Natural killer cell (primary cell): Measurements from ENCODE around the gene MAPKAPK3. TPM values are rescaled to one million over a fixed set of nuclear protein-coding genes. Genes with fewer than 3 reads are reported as not detected.

Experiments used
- ATAC-seq, 3 donors: fragments of 150-1000 bp in 2 of 3; fragments of 200-7000 bp in 1 of 3; cut with Tn5 transposase; 1 replicate in 1 of 3; 2 replicates in 2 of 3; pipeline ENCODE4 v1.10.0; 2021; ENCODE audit warnings: mild to moderate bottlenecking in 2 of 3, moderate library complexity in 2 of 3
- DNase-seq, 2 donors: peaks; one replicate each; pipeline versions ENCODE4 v3.0.0 to v3.0.0-alpha.2; 2013 to 2021; ENCODE audit warnings: mixed read lengths in 1 of 2
- H3K27ac ChIP-seq: one replicate; pipeline ENCODE4 v1.5.1; 2013; ENCODE audit warnings: mild to moderate bottlenecking, low read length
- H3K27me3 ChIP-seq: one replicate; pipeline ENCODE4 v1.6.1; 2013; ENCODE audit warnings: low read length; ENCODE audit not compliant: control insufficient read depth, insufficient read depth
- H3K36me3 ChIP-seq: one replicate; pipeline ENCODE4 v1.6.1; 2013; ENCODE audit warnings: low read length; ENCODE audit not compliant: control insufficient read depth, insufficient read depth
- H3K4me1 ChIP-seq: one replicate; pipeline ENCODE4 v1.6.1; 2013; ENCODE audit warnings: low read length; ENCODE audit not compliant: control insufficient read depth, insufficient read depth
- H3K4me3 ChIP-seq: one replicate; pipeline ENCODE4 v1.5.1; 2013; ENCODE audit warnings: low read length
- H3K9me3 ChIP-seq: one replicate; pipeline ENCODE4 v1.6.1; 2013; ENCODE audit warnings: low read length; ENCODE audit not compliant: control insufficient read depth, insufficient read depth
- H3K27ac Mint-ChIP-seq, 2 donors: one replicate each; pipeline ENCODE4 v1.8.0; 2022; ENCODE audit warnings: mild to moderate bottlenecking in 2 of 2, mixed read lengths in 2 of 2, moderate library complexity in 1 of 2
- H3K27me3 Mint-ChIP-seq, 2 donors: one replicate each; pipeline ENCODE4 v1.8.0; 2022; ENCODE audit warnings: low read depth in 2 of 2, mixed read lengths in 2 of 2
- H3K36me3 Mint-ChIP-seq: one replicate; pipeline ENCODE4 v1.8.0; 2022; ENCODE audit warnings: mixed read lengths
- H3K4me1 Mint-ChIP-seq, 2 donors: one replicate each; pipeline ENCODE4 v1.8.0; 2022; ENCODE audit warnings: mixed read lengths in 2 of 2
- H3K4me3 Mint-ChIP-seq: one replicate; pipeline ENCODE4 v1.8.0; 2022; ENCODE audit warnings: mild to moderate bottlenecking, moderate library complexity, mixed read lengths
- H3K9me3 Mint-ChIP-seq, 2 donors: one replicate each; pipeline ENCODE4 v1.8.0; 2022; ENCODE audit warnings: mixed read lengths in 2 of 2
- CTCF ChIP-seq: fragments of 200-600 bp; IDR thresholded peaks from one replicate; pipeline ENCODE4 v1.8.0; 2022; ENCODE audit warnings: antibody characterized with exemption
- WGBS: methylation state at CpG from one replicate; pipeline ENCODE4 v1.1.7; 2013; ENCODE audit warnings: missing lambda C conversion rate; ENCODE audit not compliant: insufficient coverage; 5-methylcytosine and 5-hydroxymethylcytosine counted together
- intact Hi-C: fragments of 100-400 bp; cut with micrococcal nuclease; formaldehyde crosslinking; loops from one replicate; pipeline ENCODE4 v1.14.2; 2022
- total RNA-seq, 4 donors: library from RNA; stranded (reverse); fragments of 120-200 nt in 1 of 4; gene quantifications; one replicate each; pipeline versions ENCODE4 v1.2.3 to v1.2.4, GENCODE V29; 2013 to 2022

MAPKAPK3 gene
- total RNA-seq, 3 donors from 2014 or later (not counting 1 experiment from before 2014, with no cell fraction given) = 48.0 to 57.7 (median 49.3) TPM

- Mint-ChIP-seq H3K27me3 (peaks cover 9 to 21% of the 10 kb centered on the region in 2 donors), H3K4me3 (peak within 1 kb of the TSS; percentile 82), H3K27ac (peak within 1 kb of the TSS in 1 of 2 donors; percentile 31), H3K9me3 (no peaks in the 10 kb centered on the region), H3K36me3 (no peaks in the 10 kb centered on the region), H3K4me1 (peaks cover 0 to 6% of the 10 kb centered on the region in 2 donors)
- Histone ChIP-seq H3K27ac (no peak within 1 kb of the TSS), H3K4me3 (peak within 1 kb of the TSS; percentile 43), H3K4me1 (peaks cover 7% of the 10 kb centered on the region), H3K36me3 (no peaks in the 10 kb centered on the region), H3K27me3 (peaks cover 24% of the 10 kb centered on the region), H3K9me3 (no peaks in the 10 kb centered on the region)
- ATAC-seq (peak; percentile 86 to 94 (median 93)), DNase-seq (peak; percentile 61 to 88)
- intact Hi-C loops = no loop called here
- whole genome bisulfite sequencing = 4% methylated on average over 89 of the region's 89 CpGs
- TF ChIP-seq CTCF = no peak
These were observed 57.6 kb downstream of the MAPKAPK3 start, which contains the start of gene DOCK3 for GRCh38 chr3:50674349-50675178. DOCK3 (plus strand) TSS chr3:50674927; CDS start chr3:50675264, 337 bp downstream.

GRCh38 chr3:50675179-50676030 is 58.5 kb downstream of the MAPKAPK3 start:
- H3K27me3 ChIP-seq = peaks cover 24% of the 10 kb centered on the region
- ATAC-seq (peak; percentile 38 to 57 (median 52)), DNase-seq (peak; percentile 40 to 62)
- H3K27ac Mint-ChIP-seq = no peak overlapping the region
- no peaks in the 10 kb centered on the region for H3K36me3 ChIP-seq
- no peaks in the 10 kb centered on the region for H3K36me3 Mint-ChIP-seq
- peaks cover 0 to 6% of the 10 kb centered on the region in 2 donors for H3K4me1 Mint-ChIP-seq
- H3K27ac ChIP-seq = no peak overlapping the region
- H3K4me3 Mint-ChIP-seq = peak overlapping the region; percentile 82
- TF ChIP-seq CTCF = peak; percentile 49
- H3K9me3 Mint-ChIP-seq = no peaks in the 10 kb centered on the region
- peaks cover 7% of the 10 kb centered on the region for H3K4me1 ChIP-seq
- H3K9me3 ChIP-seq = no peaks in the 10 kb centered on the region
- peaks cover 9 to 21% of the 10 kb centered on the region in 2 donors for H3K27me3 Mint-ChIP-seq
- WGBS = under 1% methylated on average over 63 of the region's 65 CpGs
- H3K4me3 ChIP-seq = no peak overlapping the region
- intact Hi-C loops = no loop called here

DNA sequence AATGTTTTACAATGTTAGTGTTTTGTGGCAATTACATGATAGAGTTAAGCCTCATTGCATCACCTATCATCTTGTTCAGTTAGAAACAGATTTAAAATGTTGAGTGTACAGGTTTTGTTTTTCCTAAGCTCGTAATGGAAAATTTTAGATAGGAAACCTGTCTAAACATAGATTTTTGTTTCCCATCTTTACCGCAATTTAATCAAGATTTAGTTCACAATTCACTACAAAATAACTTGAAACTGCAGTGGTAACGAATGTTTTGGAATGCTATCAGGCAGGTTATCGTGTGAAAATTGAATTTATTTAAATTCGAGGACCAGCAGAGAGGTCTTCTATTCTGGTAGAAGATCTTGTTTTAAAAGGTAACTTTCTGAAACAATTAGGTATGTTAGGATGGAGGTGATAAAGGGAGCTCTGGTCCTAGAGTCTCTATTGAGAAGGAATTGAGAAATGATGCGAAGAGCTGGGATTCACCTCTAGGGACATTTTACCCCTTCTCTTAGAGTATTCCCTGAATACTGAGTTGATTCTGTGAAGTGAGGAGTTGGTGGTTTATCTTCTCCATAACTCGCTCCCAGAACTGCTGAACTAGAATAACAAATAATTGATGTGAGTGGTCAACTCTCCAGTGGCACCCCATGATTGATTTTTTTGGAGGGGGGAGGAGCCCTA is 59.2 kb downstream of the MAPKAPK3 start:
- Histone ChIP-seq H3K36me3 (no peaks in the 10 kb centered on the region), H3K27ac (no peak overlapping the region), H3K4me3 (no peak overlapping the region), H3K4me1 (peaks cover 7% of the 10 kb centered on the region), H3K27me3 (peaks cover 24% of the 10 kb centered on the region), H3K9me3 (no peaks in the 10 kb centered on the region)
- Mint-ChIP-seq H3K27me3 (peaks cover 9 to 24% of the 10 kb centered on the region in 2 donors), H3K9me3 (no peaks in the 10 kb centered on the region), H3K36me3 (no peaks in the 10 kb centered on the region), H3K27ac (no peak overlapping the region), H3K4me3 (no peak overlapping the region), H3K4me1 (peaks cover 0 to 6% of the 10 kb centered on the region in 2 donors)
- WGBS = 91% methylated on average over 3 of the region's 7 CpGs
- no peak for TF ChIP-seq CTCF
- intact Hi-C loops = no loop called here
- ATAC-seq (no peak), DNase-seq (no peak)
